Breast epithelium (tissue), 3 donors: Measurements from ENCODE around the gene PARP4.

ENCODE experiments used
- POLR2AphosphoS5 ChIP-seq, 3 donors: sonication (generic); formaldehyde crosslinking; IDR thresholded peaks; one replicate each; pipeline ENCODE4 v1.6.1; 2017; ENCODE audit warnings: antibody characterized with exemption in 3 of 3
- TF ChIP-seq, protein P1 (sequence below), 3 donors: fragments of 450-650 bp; IDR thresholded peaks; one replicate each; pipeline ENCODE4 v1.5.1; 2016 to 2017; ENCODE audit warnings: antibody characterized with exemption in 3 of 3, mild to moderate bottlenecking in 3 of 3, moderate library complexity in 3 of 3

GRCh38 chr13:24396821-24397220 lies 115.8 kb downstream of the PARP4 start:
- TF ChIP-seq, protein P1, sequence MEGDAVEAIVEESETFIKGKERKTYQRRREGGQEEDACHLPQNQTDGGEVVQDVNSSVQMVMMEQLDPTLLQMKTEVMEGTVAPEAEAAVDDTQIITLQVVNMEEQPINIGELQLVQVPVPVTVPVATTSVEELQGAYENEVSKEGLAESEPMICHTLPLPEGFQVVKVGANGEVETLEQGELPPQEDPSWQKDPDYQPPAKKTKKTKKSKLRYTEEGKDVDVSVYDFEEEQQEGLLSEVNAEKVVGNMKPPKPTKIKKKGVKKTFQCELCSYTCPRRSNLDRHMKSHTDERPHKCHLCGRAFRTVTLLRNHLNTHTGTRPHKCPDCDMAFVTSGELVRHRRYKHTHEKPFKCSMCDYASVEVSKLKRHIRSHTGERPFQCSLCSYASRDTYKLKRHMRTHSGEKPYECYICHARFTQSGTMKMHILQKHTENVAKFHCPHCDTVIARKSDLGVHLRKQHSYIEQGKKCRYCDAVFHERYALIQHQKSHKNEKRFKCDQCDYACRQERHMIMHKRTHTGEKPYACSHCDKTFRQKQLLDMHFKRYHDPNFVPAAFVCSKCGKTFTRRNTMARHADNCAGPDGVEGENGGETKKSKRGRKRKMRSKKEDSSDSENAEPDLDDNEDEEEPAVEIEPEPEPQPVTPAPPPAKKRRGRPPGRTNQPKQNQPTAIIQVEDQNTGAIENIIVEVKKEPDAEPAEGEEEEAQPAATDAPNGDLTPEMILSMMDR (IDR thresholded peaks at IDR 0.05) = no peak
- no peak for TF ChIP-seq POLR2AphosphoS5 (IDR thresholded peaks at IDR 0.05)
